BE2C (cell line): ENCODE measurements around the gene CLIC6.

Experiments used
- DNase-seq: peaks from one replicate; pipeline ENCODE4 v3.0.0-alpha.2; 2020
- H3K27me3 ChIP-seq: fragments of 250-450 bp; sonication (Bioruptor Pico); 2 replicates; pipeline ENCODE4 v1.5.1; 2020; ENCODE audit warnings: mild to moderate bottlenecking
- H3K36me3 ChIP-seq: fragments of 250-450 bp; sonication (Bioruptor Pico); 2 replicates; pipeline ENCODE4 v1.5.1; 2020; ENCODE audit warnings: mild to moderate bottlenecking
- H3K4me1 ChIP-seq: fragments of 250-450 bp; sonication (Bioruptor Pico); 2 replicates; pipeline ENCODE4 v1.5.1; 2020
- H3K4me3 ChIP-seq: 2 replicates; pipeline ENCODE4 v1.5.1; 2011; ENCODE audit warnings: low read depth, low read length
- H3K9me3 ChIP-seq: fragments of 250-450 bp; sonication (Bioruptor Pico); 2 replicates; pipeline ENCODE4 v1.5.1; 2020
- TF ChIP-seq, protein P1 (sequence below): IDR thresholded peaks from 2 replicates; pipeline ENCODE4 v1.5.1; 2012; ENCODE audit warnings: mild to moderate bottlenecking, low read depth, low read length

CLIC6 gene

DNA sequence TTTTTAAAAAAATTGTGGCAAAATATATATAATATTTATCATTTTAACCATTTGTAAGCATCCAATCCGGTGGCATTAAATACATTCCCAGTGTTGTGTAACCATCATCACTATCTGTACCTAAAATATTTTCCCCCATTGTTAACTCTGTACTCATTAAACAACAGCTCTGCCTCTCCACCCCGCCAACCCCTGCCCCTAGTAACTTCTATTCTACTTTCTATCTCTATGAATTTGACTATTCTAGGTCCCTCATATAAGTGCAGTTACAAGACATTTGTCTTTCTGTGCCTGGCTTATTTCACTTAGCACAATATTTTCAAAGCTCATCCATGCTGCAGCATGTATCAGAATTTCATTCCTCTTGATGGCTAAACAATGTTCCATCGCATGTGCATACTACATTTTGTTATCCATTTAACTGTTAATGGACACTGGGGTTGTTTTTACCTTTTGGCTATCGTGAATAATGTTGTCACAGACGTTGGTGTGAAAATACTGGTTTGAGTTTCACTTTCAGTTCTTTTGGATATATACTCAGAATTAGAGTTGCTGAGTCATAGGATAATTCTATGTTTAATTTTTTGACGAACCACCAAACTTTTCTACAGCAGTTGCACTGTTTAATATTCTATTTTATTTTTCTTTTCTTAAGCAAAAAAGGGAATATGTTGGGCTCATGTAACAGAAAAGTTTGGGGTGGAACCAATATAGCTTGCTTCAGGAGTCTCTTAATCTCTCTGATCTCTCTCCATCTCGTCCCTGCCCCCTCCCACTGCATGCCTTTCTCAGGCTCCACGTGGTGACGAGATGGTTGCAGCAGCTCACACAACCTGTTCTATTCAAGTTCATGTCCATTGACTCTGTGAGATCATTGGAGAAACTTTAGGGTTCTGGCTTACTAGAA, 28.7 kb upstream of the CLIC6 start:
- H3K36me3 ChIP-seq: no peaks in the 10 kb centered on the region
- no peaks in the 10 kb centered on the region for H3K4me1 ChIP-seq
- TF ChIP-seq, protein P1, sequence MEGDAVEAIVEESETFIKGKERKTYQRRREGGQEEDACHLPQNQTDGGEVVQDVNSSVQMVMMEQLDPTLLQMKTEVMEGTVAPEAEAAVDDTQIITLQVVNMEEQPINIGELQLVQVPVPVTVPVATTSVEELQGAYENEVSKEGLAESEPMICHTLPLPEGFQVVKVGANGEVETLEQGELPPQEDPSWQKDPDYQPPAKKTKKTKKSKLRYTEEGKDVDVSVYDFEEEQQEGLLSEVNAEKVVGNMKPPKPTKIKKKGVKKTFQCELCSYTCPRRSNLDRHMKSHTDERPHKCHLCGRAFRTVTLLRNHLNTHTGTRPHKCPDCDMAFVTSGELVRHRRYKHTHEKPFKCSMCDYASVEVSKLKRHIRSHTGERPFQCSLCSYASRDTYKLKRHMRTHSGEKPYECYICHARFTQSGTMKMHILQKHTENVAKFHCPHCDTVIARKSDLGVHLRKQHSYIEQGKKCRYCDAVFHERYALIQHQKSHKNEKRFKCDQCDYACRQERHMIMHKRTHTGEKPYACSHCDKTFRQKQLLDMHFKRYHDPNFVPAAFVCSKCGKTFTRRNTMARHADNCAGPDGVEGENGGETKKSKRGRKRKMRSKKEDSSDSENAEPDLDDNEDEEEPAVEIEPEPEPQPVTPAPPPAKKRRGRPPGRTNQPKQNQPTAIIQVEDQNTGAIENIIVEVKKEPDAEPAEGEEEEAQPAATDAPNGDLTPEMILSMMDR: no peak
- H3K27me3 ChIP-seq: no peaks in the 10 kb centered on the region
- DNase-seq: no peak
- no peak overlapping the region for H3K4me3 ChIP-seq
- no peaks in the 10 kb centered on the region for H3K9me3 ChIP-seq

GRCh38 chr21:34640858-34641257, 27.9 kb upstream of the CLIC6 start:
- Histone ChIP-seq H3K27me3 (no peaks in the 10 kb centered on the region), H3K4me1 (no peaks in the 10 kb centered on the region), H3K9me3 (no peaks in the 10 kb centered on the region), H3K36me3 (no peaks in the 10 kb centered on the region), H3K4me3 (no peak overlapping the region)
- no peak for DNase-seq
- TF ChIP-seq, protein P1: no peak

DNA sequence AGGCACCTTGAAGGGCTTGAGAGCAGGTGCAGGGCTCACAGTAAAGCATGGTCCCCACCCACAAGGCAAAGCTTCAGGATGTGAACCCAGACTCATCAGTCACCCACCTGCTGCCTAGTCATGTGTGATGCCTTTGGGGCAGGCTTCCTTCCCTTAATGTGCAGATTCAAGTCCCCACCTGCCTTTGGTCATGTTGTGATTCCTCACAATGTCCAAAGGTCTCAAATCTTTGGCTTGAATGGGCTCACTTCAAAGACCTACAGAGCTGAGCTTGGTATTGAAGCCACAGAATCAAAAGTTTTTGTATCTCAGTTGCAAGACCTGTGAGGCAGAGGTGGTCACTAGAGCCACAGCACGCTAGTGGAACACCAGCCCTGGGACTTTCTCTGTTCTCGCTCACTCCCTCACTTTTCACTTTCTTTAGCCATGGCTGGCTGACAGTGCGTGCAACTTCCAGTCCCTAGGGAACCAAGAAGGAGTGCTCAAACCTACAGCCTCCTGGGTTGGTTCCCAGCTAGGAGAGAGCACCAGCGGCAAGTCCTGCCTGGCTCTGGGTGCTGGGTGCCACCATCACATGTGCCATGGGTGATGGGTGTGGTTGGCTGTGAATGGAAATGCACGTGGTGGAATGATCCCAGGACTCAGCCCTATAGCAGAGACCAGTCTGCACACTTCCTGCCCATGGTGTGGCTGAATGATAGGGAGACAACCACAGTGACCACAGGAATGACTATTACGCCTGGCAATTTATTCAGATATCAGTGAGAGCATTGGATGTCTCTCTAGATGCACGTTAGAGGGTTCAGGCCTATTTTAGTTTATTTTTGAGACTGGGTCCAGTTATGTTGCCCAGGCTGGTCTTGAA, 26.4 kb upstream of the CLIC6 start:
- H3K9me3 ChIP-seq: no peaks in the 10 kb centered on the region
- no peaks in the 10 kb centered on the region for H3K36me3 ChIP-seq
- no peak for DNase-seq
- TF ChIP-seq, protein P1: no peak
- no peaks in the 10 kb centered on the region for H3K27me3 ChIP-seq
- no peak overlapping the region for H3K4me3 ChIP-seq
- H3K4me1 ChIP-seq: no peaks in the 10 kb centered on the region

DNA sequence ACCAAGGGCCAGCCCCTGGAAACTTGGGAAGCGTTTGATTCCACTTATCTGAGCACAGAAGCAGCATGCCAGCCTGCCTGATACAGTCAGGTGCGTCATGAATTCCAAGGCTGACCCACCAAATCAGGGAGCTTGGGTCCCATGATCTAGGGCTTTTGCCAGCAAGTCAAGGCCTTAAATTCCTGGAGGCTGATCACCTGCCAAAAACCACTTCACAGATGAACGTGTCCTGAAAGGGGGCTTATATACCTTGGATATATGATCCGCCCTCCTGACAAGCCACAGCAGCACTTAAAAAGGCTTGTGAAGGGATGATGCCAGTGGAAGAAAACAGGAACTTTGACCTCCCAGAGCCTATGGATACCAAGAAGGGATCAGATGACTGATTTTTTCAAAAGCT, 24.0 kb upstream of the CLIC6 start:
- TF ChIP-seq, protein P1: no peak
- Histone ChIP-seq H3K4me1 (no peaks in the 10 kb centered on the region), H3K27me3 (no peaks in the 10 kb centered on the region), H3K9me3 (no peaks in the 10 kb centered on the region), H3K36me3 (no peaks in the 10 kb centered on the region), H3K4me3 (no peak overlapping the region)
- DNase-seq: no peak

DNA sequence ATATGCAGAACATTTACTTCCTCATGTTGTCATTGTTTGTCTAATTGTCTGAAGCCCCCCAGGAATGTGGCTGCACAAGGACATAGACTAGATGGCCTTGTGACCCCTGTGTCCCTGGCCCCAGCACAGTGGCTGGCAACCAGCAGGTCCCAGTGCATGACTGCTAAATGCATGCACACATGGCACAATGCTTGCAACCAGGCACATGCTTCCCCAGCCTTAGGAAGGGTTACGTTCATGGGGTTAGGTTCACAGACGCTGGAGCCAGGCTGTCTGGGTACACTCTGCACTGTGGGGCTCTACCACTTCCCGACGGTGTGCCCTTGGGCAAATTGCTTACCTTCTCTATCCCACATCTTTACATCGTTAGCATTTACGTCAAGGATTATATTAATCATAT, 21.2 kb upstream of the CLIC6 start:
- no peak overlapping the region for H3K4me3 ChIP-seq
- DNase-seq: no peak
- TF ChIP-seq, protein P1: no peak
- no peaks in the 10 kb centered on the region for H3K36me3 ChIP-seq
- no peaks in the 10 kb centered on the region for H3K9me3 ChIP-seq
- H3K4me1 ChIP-seq: no peaks in the 10 kb centered on the region
- no peaks in the 10 kb centered on the region for H3K27me3 ChIP-seq
